HG02759 (cell line): ENCODE results near the gene PNMT.

Experiments used
- ATAC-seq: cut with Tn5 transposase; IDR thresholded peaks from one replicate; pipeline ENCODE4 v1.9.1; 2021; ENCODE audit warnings: mild to moderate bottlenecking, moderate library complexity; ENCODE audit not compliant: unreplicated experiment

PNMT gene

GRCh38 chr17:39633570-39634183, 34.6 kb upstream of the PNMT start:
- ATAC-seq = no peak

- no peak for ATAC-seq
Observed at GRCh38 chr17:39634384-39634871, 33.8 kb upstream of the PNMT start.

- ATAC-seq = no peak
Observed at GRCh38 chr17:39635614-39636176, 32.6 kb upstream of the PNMT start.

GRCh38 chr17:39636587-39636926, 31.7 kb upstream of the PNMT start:
- no peak for ATAC-seq

GRCh38 chr17:39636927-39637736, 31.1 kb upstream of the PNMT start, which contains the start of gene STARD3:
STARD3 (plus strand) TSS chr17:39637144; CDS start chr17:39653532, 16,388 bp downstream.
- peak; percentile 86 for ATAC-seq

- no peak for ATAC-seq
Observed at GRCh38 chr17:39638317-39638716, 29.9 kb upstream of the PNMT start.

GRCh38 chr17:39639043-39639442, 29.2 kb upstream of the PNMT start:
- no peak for ATAC-seq

GRCh38 chr17:39639566-39640458, 28.4 kb upstream of the PNMT start:
- ATAC-seq = no peak

- ATAC-seq = no peak
Observed at GRCh38 chr17:39640591-39641031, 27.6 kb upstream of the PNMT start.

GRCh38 chr17:39641097-39641496, 27.2 kb upstream of the PNMT start:
- ATAC-seq = no peak

- ATAC-seq = no peak
Observed at GRCh38 chr17:39641883-39642282, 26.4 kb upstream of the PNMT start.

GRCh38 chr17:39642291-39643074, 25.8 kb upstream of the PNMT start:
- ATAC-seq = no peak

- ATAC-seq = no peak
Observed at GRCh38 chr17:39643271-39643670, 25.0 kb upstream of the PNMT start.

- ATAC-seq = no peak
Observed at GRCh38 chr17:39647256-39647655, 21.0 kb upstream of the PNMT start.

GRCh38 chr17:39648616-39649366, 19.5 kb upstream of the PNMT start:
- no peak for ATAC-seq

- no peak for ATAC-seq
Observed at GRCh38 chr17:39650121-39650579, 18.1 kb upstream of the PNMT start.

GRCh38 chr17:39651923-39652586, 16.2 kb upstream of the PNMT start:
- no peak for ATAC-seq

- no peak for ATAC-seq
Observed at GRCh38 chr17:39652587-39653315, 15.5 kb upstream of the PNMT start.
